ENCODE measurements around the gene HSF4.

DNA sequence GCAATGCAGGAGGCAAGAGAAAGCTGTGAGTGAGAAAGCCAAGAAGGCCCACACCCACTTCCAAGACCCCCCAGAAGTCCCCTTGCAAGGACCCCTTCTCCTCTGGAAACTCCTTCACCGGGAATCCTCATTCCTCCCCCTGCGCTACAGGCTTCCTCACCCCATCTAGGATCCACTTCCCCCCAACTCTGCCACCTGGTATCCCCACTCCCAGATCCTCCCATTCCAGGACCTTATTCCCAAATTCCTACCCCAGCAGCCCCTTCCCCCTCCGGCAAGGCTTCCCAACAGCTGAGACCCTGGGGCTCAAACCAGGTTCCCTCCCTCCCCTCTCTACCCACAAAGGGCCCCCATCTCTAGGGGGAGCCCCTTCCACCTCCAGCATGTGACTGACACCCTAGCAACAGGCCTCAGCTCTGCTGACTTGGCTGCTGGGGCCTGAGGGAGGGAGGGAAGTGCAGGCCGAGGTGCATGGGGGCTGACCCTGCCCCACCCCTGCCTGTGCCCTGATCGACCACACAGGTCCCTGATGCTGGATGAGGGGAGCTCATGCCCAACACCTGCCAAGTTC is 2.1 kb downstream of the HSF4 start:
- TF ChIP-seq, protein P1, sequence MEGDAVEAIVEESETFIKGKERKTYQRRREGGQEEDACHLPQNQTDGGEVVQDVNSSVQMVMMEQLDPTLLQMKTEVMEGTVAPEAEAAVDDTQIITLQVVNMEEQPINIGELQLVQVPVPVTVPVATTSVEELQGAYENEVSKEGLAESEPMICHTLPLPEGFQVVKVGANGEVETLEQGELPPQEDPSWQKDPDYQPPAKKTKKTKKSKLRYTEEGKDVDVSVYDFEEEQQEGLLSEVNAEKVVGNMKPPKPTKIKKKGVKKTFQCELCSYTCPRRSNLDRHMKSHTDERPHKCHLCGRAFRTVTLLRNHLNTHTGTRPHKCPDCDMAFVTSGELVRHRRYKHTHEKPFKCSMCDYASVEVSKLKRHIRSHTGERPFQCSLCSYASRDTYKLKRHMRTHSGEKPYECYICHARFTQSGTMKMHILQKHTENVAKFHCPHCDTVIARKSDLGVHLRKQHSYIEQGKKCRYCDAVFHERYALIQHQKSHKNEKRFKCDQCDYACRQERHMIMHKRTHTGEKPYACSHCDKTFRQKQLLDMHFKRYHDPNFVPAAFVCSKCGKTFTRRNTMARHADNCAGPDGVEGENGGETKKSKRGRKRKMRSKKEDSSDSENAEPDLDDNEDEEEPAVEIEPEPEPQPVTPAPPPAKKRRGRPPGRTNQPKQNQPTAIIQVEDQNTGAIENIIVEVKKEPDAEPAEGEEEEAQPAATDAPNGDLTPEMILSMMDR (conservative IDR thresholded peaks at IDR 0.05; ENCODE audit: low read depth, low read length): no peak
- no peak for TF ChIP-seq EZH2 (IDR thresholded peaks at IDR 0.05; ENCODE audit: borderline replicate concordance, low read depth, low read length, poor library complexity, severe bottlenecking)

All from A673 (cell line).